ENCODE measurements around the gene SMAGP.
"Not testable (repeated sequence)": the region's sequence is repeated elsewhere in the genome, so short reads cannot be mapped to it uniquely, and the experiment has no call there.

Gene SMAGP

DNA sequence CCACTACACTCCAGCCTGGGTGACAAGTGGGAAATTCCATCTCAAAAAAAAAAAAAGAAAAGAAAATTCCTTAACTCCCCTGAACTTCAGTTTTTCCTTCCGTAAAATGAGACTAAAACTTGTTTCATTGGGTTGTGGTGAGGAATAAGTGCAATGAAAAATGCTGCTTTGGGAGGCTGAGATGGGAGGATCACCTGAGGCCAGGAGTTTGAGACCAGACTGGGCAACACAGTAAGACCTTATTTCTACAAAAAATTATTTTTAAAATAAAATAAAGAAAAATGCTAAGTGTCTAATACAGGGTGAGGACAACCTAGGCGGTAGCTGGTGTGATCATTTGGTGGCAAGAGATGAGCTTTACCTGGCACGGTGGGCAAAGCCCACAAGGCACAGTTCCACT lies 6.9 kb downstream of the SMAGP start:
- DNase-seq = no peak

DNA sequence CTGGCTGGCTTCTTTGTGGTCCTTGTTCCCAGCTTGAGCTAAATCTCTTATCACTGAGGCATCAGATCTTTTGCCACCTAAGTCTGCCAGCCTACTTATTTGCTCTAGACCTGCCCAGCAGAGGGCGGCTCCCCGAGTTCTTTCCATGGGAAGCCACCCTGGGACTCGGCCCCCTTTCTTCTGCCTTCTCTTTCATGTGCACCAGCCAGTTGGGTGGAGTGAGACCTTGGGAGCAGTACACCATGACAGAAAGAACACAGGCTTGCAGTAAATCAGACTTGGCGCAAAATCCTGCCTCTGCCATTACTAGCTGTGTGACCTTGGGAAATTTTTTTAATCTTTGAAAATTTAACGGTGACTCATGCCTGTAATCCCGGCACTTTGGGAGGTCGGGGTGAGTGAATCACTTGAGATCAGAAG lies 7.4 kb downstream of the SMAGP start:
- DNase-seq = peak; percentile 73

DNA sequence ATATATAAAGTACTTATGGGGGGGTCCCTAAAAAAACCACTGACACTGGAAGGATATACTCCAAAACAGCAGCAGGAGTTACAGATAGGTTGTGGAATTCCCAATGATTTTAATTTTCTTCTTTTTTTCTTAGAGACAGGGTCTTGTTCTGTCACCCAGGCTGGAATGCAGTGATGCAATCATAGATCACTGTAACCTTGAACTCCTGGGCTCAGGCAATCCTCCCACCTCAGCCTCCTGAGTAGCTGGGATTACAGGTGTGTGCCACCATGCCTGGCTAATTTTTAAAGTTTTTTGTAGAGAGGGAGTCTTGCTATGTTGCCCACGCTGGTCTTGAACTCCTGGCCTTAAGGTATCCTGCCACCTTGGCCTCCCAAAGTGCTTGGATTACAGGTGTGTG lies 10.6 kb downstream of the SMAGP start:
- DNase-seq = not testable (repeated sequence)

DNA sequence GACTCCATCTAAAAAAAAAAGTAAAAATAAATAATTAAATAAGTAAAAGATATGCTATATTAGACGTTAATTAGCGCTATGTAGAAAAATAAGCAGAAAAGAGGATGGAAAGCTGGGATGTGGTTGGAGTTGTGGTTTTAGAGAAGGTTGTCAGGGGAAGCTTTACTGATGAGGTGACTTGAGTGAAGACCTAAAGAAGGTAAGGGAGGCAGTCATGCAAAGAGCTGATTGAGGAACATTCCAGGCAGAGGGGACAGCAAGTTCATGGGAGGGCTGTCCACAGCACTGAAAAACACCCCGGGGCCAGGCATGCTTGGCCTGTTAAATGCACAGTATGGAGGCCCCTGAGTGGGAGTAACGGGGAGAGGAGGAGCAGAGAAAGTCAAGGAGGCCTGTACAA lies 15.7 kb downstream of the SMAGP start:
- no peak for DNase-seq

DNA sequence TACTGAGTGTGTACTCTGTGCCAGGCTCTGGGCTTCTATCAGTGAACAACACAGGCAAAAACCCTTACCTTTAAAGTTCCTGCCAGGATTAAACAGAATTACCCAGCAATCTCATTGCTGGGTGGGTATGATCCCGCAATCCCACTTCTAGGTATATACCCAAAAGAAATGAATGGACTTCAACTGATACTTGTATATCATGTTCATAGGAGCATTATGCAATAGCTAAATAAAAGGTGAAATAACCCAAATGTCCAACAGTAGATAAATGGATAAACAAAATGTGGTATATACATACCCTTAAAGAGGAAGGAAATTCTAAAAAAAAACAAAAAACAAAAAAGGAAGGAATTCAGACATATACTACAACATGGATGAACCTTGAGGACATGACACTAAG lies 16.9 kb downstream of the SMAGP start:
- no peak for DNase-seq

DNA sequence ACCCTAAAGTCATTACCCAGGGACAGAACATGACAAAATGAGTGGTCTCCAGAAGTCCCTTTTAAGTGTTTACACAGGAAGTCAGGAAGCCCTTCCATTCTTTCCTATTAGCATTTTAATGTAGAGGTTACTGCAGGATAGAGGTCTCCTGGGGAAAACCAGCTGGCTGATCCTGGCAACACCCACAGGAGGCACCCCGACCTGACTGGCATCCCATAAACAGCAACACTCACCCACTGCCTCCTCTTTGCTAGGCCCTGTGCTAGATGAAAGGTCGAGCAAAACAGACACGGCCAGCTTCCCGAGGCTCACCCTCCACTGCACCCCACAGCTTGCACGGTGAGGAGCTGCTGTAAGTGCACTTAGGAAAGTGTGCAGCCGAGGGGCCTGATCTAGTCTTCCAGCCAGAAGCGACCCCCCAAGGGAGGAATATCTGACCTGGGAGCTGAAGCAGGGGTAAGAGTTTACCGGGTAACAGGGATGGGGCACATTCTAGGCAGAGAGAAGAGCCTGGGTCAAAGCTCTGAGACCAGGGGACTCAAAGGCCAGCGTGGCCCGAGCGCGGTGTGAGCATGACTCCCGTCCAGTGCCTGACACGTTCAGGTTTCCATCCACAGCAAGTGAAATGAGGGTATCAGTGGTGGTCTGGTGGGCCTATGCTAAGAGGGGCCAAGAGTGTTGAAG lies 22.6 kb downstream of the SMAGP start:
- DNase-seq = no peak

DNA sequence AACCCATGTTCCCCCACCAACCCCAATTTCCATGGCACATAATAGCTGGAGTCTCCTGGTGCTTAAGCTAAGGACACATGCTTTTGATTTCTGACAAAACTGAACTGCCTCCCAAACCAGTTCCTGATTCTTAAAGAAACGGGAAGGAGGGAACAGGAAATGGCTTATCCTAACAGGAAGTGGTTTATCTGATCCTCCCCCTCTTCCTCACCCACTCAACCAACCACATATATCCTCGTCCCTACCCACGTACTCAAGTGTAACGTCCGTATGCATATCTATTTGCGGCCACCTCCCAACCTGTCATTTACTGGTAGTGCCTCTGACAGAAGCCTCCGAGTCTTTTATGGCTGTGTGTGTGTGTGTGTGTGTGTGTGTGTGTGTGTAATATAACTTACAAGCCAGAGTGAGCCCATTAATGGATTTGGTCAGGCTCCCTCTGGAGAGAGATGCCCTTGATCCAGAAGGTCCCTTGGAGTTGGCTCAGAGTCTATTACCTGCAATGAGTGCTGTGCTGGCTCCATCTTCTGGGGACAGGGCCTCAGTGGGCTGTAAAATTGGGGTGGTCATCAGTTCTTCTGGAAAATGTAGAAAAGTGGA lies 23.9 kb downstream of the SMAGP start:
- DNase-seq = peak; percentile 64

DNA sequence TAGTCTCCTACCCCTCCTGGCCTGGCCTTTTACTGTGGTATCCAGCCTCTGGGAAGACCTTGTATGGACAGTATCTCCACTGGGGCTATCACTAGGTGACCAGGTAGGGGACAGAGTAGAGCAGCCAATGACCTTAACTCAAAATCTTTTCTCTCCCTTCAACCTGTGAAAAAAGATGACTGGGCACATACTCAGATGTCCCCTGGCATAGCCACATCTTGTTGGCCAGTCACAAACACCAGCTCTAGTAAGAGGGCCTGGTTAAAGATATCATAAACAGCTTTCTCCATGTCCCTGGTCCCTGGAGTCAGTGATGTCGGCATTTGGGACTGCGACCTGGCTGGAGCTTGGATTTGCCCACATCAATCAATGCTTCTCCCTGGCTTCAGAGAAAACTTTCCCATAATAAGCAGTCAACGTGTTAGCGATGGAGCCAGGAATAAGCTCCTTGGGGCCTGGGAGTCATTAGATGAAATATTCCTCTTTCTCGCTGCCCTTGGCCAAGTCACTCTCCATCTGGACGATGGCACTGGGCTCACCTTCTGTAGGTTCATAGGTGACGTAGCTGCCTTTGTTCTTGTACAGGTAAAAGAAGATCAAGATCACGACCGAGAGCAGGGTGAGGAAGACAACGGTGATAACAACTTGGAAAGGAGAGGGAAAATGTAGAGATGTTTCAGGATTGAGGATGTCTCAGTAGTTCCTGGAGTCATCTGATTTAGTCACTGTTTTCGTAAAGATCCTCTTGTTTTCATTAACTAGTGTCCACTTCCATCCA lies 24.6 kb downstream of the SMAGP start:
- no peak for DNase-seq

DNA sequence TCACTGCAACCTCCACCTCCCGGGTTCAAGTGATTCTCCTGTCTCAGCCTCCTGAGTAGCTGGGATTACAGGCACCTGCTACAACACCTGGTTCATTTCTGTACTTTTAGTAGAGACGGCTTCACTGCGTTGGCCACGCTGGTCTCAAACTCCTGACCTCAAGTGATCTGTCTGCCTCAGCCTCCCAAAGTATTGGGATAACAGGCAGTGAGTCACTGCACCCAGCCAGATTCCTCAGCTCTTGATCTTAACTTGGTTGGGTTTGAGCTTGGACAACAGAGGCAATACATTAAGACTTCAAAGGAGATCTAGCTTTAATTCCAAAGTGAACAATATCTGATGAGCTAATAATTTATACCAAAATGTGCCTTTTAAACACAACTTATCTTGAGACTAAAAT lies 25.9 kb downstream of the SMAGP start:
- peak; percentile 40 for DNase-seq

DNA sequence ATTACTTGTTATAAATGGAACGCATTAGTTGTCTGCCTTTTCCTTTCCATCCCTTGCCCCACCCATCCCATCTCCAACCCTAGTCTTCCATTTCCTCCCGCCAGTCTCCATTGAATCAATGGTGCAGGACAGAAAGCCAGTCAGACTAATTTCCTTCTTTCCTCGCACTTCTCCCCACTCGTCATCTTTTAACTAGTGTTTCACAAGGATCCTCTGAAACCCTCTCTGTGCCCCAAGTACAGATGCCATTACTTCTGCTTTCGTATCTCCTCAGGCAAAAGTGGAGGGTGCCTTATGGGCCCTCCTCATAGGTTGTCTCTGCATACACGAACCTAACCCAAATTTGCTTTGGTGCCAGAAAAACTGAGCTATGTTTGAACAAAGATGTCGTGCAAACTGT lies 27.3 kb downstream of the SMAGP start:
- no peak for DNase-seq

DNA sequence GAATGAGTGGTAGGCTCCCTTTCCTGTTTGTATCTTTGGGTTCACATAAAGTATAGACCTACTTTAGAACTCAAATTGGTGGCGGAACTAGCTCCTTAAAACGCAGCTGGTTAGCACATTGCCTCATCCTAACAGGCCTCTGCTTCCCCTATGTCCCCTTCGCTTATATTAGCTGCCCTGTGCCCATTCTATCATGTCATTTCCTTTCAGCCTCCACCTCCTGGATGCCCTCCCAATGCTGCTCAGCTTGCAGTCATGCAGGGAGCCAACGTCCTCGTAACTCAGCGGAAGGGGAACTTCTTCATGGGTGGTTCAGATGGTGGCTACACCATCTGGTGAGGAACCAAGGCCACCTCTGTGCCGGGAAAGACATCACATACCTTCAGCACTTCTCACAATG lies 28.1 kb downstream of the SMAGP start:
- DNase-seq = no peak

DNA sequence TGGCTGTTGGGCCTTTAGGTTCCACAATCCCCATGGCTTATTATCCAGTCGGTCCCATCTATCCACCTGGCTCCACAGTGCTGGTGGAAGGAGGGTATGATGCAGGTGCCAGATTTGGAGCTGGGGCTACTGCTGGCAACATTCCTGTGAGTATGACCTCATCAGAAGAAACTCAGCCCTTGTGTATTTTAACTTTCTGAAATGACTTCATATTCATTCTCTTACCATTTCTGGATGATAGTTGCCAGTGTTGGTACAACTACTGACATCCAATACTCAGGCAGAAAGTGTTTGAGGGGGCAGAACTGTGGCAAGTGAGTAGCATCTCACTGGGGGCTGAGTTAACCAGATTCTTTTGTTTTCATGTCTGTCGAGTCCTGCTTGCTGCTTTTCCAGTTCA lies 29.2 kb downstream of the SMAGP start:
- DNase-seq = peak; percentile 74

DNA sequence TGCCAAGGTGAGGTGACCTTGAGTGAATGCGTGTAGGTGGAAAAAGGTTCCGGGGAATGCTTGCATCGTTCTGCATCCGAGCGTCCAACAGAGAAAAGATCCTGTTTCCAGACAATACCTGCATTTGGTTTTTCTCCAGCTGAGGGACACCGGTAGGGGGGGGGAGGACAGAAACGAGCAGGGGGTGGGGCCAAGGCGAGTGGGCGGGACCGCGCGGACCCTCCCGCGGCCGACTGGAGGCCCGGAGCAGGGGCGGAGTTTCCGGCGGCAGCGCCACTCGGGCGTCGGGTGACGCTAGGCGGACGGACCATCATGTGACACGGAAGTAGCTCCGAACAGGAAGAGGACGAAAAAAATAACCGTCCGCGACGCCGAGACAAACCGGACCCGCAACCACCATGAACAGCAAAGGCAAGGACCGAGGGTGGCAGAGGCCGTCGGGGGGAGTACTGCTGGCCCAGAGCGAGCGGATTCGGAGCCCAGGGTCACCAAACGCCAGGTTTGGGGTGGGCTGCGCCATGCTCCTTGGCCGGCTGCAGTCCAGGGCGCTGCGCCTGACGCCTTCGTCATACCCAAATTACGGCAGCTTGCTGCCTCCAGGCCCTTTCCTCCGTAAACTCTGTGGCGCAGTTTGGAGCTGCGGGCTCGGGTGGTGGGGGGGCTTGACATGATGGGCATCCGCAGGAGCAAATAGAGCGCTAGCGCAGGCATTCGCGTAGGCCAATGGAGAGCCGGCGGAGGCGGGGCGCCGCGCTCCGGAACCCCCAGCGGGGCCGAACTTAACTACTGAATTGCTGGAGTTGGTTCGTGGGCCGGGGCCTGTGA lies 31.5 kb downstream of the SMAGP start, which contains the start of gene DAZAP2:
DAZAP2 (plus strand) TSS at position 317 of the 825 bp plus-strand sequence; CDS start at position 399, 82 bp downstream.
- DNase-seq = peak; percentile 96

DNA sequence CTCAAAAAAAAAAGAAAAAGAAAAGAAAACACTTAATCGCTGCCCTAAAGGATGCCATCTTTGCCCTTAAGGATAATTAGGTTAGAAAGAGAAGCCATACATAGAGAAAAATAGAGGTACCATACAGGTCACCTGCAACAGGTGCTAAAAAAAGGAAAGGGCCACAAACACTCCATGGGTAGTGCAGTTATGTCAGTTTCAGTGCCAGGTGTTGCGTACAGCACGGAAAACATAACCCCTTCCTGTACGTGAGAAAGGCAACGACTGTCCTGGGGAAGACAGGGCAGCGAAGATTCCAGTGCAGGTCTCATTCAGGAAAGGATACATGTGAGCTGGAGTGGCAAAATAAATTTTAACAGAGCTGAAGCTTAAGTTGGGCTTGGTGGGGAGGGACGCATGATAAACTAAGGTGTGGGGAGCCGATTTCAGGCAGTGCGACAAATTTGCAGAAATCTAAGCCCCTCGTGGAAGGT lies 32.1 kb downstream of the SMAGP start:
- no peak for DNase-seq

DNA sequence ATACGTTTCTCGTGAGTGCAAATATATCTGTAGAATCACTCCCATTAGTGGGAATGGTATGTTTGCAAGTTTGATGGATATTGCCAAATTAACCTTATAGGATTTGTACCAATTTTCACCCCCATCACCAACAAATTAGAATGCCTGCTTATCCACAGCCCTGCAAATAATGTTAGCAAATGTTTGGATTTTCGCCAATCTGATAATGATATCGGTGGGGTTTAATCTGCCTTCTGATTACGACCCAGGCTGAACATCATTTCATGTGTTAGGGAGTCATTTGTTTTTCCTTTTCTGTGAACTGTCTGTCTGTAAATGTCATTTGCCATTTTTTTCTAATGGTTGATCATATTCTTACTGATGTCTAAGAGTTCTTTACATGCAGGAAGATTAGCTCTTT lies 35.7 kb downstream of the SMAGP start:
- DNase-seq = no peak

DNA sequence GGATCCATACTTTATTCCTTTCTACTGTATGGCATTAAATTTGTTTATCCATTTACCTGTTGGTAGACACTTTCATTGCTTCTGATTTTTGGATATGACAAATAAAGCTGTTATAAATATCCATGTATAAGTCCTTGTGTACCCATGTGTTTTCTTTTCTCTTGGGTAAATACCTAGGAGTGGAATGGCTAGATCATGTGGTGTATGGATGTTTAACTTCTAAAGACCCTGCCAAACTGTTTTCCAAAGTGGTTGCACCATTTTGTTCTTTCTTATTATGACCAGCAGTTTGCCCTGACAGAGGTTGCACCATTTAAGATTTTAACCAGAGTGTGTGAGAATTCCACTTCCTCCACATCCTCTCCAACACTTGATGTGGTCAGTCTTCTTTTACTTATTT lies 37.6 kb downstream of the SMAGP start:
- DNase-seq = no peak

DNA sequence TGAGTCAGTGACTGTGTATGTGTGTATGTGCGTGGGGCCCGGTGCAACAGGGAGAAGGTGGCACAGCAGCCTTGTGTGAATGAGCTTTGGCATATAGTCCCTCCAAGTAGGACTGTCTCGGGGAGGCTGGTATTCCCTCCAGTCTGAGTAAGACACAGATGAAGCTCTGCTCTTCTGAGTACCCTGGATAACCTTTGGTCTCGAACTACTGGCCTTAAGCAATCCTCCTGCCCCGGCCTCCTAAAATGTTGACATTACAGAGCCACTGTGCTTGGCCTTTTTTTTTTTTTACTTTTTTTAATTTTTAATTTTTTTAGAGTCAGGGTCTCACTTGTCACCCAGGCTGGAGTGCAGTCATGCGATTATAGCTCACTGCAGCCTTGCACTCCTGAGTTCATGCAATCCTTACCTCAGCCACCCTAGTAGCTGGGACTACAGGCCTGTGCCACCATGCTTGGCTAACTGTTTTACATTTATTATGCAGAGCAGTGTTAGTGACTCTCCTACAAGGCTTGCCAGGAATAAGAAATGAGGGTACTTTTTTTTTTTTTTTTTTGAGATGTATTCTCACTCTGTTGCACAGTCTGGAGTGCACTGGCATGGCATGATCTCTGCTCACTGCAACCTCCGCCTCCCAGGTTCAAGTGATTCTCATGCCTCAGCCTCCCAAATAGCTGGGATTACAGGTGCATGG lies 41.0 kb downstream of the SMAGP start:
- DNase-seq = no peak

DNA sequence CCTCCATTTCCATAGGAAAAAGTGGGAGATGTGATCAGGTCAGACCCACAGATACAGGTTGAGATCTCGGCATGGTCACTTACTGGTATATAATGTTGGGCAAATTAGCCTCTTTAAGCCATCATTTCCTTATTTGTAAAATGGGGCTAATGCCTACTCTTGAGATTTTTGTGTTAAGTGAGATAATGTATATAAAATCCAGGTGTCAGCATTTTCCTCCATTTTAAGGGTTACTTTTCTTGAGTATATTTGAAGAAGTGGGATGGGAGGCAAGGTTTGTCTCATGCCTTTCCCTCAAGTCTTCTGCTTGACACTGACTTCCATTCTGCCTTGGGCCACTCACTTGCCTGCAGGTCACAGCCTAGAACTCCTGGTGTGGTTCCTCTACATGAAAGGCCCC lies 42.3 kb downstream of the SMAGP start:
- DNase-seq = no peak

DNA sequence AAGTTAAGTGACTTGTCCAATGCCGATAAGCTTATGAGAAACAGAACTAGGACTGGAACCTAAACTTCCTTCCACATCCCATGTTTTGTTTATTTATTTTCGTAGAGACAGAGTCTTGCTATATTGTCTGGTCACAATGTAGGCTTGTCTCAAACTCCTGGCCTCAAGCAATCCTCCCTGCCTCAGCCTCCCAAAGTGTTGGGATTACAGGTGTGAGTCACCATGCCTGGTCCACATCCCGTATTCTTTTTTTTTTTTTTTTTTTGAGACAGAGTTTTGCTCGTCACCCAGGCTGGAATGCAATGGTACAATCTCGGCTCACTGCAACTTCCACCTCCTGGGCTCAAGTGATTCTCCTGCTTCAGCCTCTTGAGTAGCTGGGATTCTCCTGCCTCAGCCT lies 43.1 kb downstream of the SMAGP start:
- not testable (repeated sequence) for DNase-seq

DNA sequence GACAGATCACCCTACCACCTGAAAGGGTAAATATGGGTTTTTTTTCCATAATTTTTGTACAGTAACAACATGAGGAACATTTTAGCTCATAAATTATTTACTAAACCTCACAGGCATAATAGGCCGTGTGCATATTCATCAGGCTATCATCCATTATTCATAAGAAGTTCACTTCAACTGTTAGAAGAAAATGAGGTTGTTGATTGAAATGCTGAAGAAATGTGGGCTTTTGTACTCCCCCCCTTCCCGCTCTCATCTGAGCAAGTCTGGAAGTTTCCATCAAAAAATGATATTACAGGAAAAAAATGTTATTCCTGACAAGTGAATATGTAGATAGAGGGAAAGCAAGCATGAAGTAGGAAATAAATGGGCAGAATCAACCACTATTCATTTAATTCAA lies 44.4 kb downstream of the SMAGP start:
- DNase-seq = no peak

DNA sequence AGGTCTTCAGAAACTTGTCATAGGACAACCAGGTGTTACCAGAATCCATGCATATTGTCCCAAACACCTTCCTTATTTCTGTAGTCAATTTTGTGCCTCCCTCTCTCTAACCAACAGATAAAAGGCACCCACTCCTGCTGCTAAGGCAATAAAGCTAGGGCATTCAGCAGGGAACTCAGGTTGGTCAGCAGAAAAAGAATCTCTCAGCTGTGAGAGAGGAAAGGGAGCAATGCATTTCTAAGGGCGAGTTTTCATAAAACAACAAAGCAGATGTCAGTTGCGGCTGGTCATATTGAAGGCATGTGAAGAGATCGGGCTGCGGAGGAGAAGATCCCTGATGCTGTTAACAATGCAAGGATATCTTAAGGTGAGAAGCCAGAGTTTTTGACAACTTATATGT lies 45.0 kb downstream of the SMAGP start:
- DNase-seq = no peak

DNA sequence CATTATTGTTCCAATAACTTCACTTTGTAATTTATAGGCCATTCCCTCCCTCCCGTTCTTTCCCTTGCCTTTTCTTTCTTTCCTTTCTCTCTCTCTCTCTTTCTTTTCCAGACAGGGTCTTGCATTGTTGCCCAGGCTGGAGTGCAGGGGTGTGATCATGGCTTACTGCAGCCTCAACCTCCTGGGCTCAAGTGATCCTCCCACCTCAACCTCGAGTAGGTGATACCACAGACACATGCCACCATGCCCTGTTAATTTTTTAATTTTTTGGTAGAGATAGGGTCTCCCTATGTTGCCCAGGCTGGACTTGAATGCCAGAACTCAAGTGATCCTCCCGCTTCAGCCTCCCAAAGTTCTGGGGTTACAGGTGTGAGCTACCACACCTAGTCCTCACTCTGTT lies 45.6 kb downstream of the SMAGP start:
- no peak for DNase-seq
